HEK293 (cell line): ENCODE results near the gene SLC25A39.

Source experiments
- CTCF ChIA-PET: fragments of 350-600 bp; formaldehyde crosslinking; extraction: SDS; loops from one replicate; lab custom pipeline; 2021; ENCODE audit warnings: antibody characterized with exemption; lab: Yijun Ruan, JAX
- POLR2A ChIA-PET: fragments of 300-600 bp; formaldehyde crosslinking; extraction: SDS; loops from one replicate; lab custom pipeline; 2020; ENCODE audit warnings: antibody characterized with exemption, inconsistent platforms; lab: Yijun Ruan, JAX
- H3K27ac ChIP-seq: fragments of 200-500 bp; sonication (Bioruptor generic); 2 replicates; pipeline ENCODE4 v1.5.1; 2014; ENCODE audit warnings: low read depth, low read length, control low read depth, inconsistent platforms; ENCODE audit errors: extremely low read depth
- H3K36me3 ChIP-seq, 2 experiments: fragments of 200-500 bp in 1 of 2; sonication (Bioruptor generic) in 1 of 2; 1 replicate in 1 of 2; 2 replicates in 1 of 2; pipeline ENCODE4 v1.5.1; 2014 to 2017; ENCODE audit warnings: inconsistent platforms in 2 of 2, low read length in 2 of 2; ENCODE audit not compliant: control insufficient read depth in 2 of 2, insufficient read depth in 1 of 2
- H3K4me1 ChIP-seq: fragments of 200-500 bp; sonication (Bioruptor generic); 2 replicates; pipeline ENCODE4 v1.5.1; 2014; ENCODE audit warnings: mild to moderate bottlenecking, low read length, inconsistent platforms; ENCODE audit not compliant: control insufficient read depth, insufficient read depth
- H3K4me3 ChIP-seq: 2 replicates; pipeline ENCODE4 v1.5.1; 2011; ENCODE audit warnings: low read depth, mild to moderate bottlenecking, control low read depth, low read length, moderate library complexity
- H3K9me3 ChIP-seq: fragments of 200-500 bp; sonication (Bioruptor generic); 2 replicates; pipeline ENCODE4 v1.5.1; 2014; ENCODE audit warnings: low read depth, low read length, inconsistent platforms; ENCODE audit not compliant: control insufficient read depth, insufficient read depth
- GLI2 ChIP-seq: fragments of 450-650 bp; formaldehyde crosslinking; IDR thresholded peaks from 2 replicates; pipeline ENCODE4; 2017; ENCODE audit warnings: missing biosample characterization, missing genetic modification characterization, low read depth, borderline replicate concordance
- GLI4 ChIP-seq: fragments of 450-650 bp; formaldehyde crosslinking; IDR thresholded peaks from 2 replicates; pipeline ENCODE4 v1.5.1; 2016; ENCODE audit warnings: missing biosample characterization, missing genetic modification characterization
- GLIS2 ChIP-seq: fragments of 450-650 bp; formaldehyde crosslinking; IDR thresholded peaks from 2 replicates; pipeline ENCODE4 v1.5.1; 2016; ENCODE audit warnings: missing biosample characterization, missing genetic modification characterization
- KLF8 ChIP-seq: fragments of 450-650 bp; formaldehyde crosslinking; IDR thresholded peaks from 2 replicates; pipeline ENCODE4 v1.5.1; 2016; ENCODE audit warnings: missing biosample characterization, missing genetic modification characterization
- RBAK ChIP-seq: fragments of 450-650 bp; formaldehyde crosslinking; IDR thresholded peaks from 2 replicates; pipeline ENCODE4 v1.5.1; 2016; ENCODE audit warnings: missing biosample characterization, missing genetic modification characterization
- SP2 ChIP-seq: fragments of 450-650 bp; formaldehyde crosslinking; IDR thresholded peaks from 2 replicates; pipeline ENCODE4 v1.5.1; 2016; ENCODE audit warnings: missing biosample characterization, missing genetic modification characterization
- WT1 ChIP-seq: fragments of 450-650 bp; formaldehyde crosslinking; IDR thresholded peaks from 2 replicates; pipeline ENCODE4 v1.5.1; 2016; ENCODE audit warnings: missing biosample characterization, missing genetic modification characterization
- ZBTB8A ChIP-seq: fragments of 450-650 bp; formaldehyde crosslinking; IDR thresholded peaks from 2 replicates; pipeline ENCODE4 v1.5.1; 2016; ENCODE audit warnings: missing biosample characterization, missing genetic modification characterization
- ZEB2 ChIP-seq: fragments of 450-650 bp; formaldehyde crosslinking; IDR thresholded peaks from 2 replicates; pipeline ENCODE4 v1.5.1; 2016; ENCODE audit warnings: missing biosample characterization, missing genetic modification characterization
- ZFHX2 ChIP-seq: fragments of 450-650 bp; formaldehyde crosslinking; conservative IDR thresholded peaks from 2 replicates; pipeline ENCODE4 v1.5.1; 2016; ENCODE audit warnings: missing biosample characterization, missing genetic modification characterization
- ZFP37 ChIP-seq: fragments of 450-650 bp; formaldehyde crosslinking; IDR thresholded peaks from 2 replicates; pipeline ENCODE4 v1.5.1; 2016; ENCODE audit warnings: missing biosample characterization, missing genetic modification characterization
- ZNF132 ChIP-seq: fragments of 450-650 bp; formaldehyde crosslinking; IDR thresholded peaks from 2 replicates; pipeline ENCODE4 v1.5.1; 2017; ENCODE audit warnings: missing biosample characterization, missing genetic modification characterization, borderline replicate concordance
- ZNF169 ChIP-seq: fragments of 450-650 bp; formaldehyde crosslinking; IDR thresholded peaks from 2 replicates; pipeline ENCODE4 v1.5.1; 2016; ENCODE audit warnings: missing biosample characterization, missing genetic modification characterization
- ZNF2 ChIP-seq: fragments of 450-650 bp; formaldehyde crosslinking; IDR thresholded peaks from 2 replicates; pipeline ENCODE4 v1.5.1; 2016; ENCODE audit warnings: missing biosample characterization, missing genetic modification characterization
- ZNF214 ChIP-seq: fragments of 450-650 bp; formaldehyde crosslinking; IDR thresholded peaks from 2 replicates; pipeline ENCODE4 v1.5.1; 2017; ENCODE audit warnings: missing biosample characterization, mild to moderate bottlenecking, missing genetic modification characterization, borderline replicate concordance
- ZNF221 ChIP-seq: fragments of 450-650 bp; formaldehyde crosslinking; IDR thresholded peaks from 2 replicates; pipeline ENCODE4 v1.5.1; 2017; ENCODE audit warnings: missing biosample characterization, missing genetic modification characterization, borderline replicate concordance
- ZNF266 ChIP-seq: fragments of 450-650 bp; formaldehyde crosslinking; IDR thresholded peaks from 2 replicates; pipeline ENCODE4 v1.5.1; 2016; ENCODE audit warnings: missing biosample characterization, missing genetic modification characterization, low read depth
- ZNF335 ChIP-seq: fragments of 450-650 bp; formaldehyde crosslinking; conservative IDR thresholded peaks from 2 replicates; pipeline ENCODE4 v1.5.1; 2016; ENCODE audit warnings: missing biosample characterization, missing genetic modification characterization
- ZNF404 ChIP-seq: fragments of 450-650 bp; formaldehyde crosslinking; IDR thresholded peaks from 2 replicates; pipeline ENCODE4 v1.5.1; 2017; ENCODE audit warnings: missing biosample characterization, missing genetic modification characterization
- ZNF423 ChIP-seq: fragments of 450-650 bp; formaldehyde crosslinking; IDR thresholded peaks from 2 replicates; pipeline ENCODE4 v1.5.1; 2016; ENCODE audit warnings: missing biosample characterization, missing genetic modification characterization
- ZNF561 ChIP-seq: fragments of 450-650 bp; IDR thresholded peaks from 2 replicates; pipeline ENCODE4 v1.5.1; 2018; ENCODE audit warnings: missing biosample characterization, missing genetic modification characterization, borderline replicate concordance
- ZNF624 ChIP-seq: fragments of 450-650 bp; formaldehyde crosslinking; IDR thresholded peaks from 2 replicates; pipeline ENCODE4 v1.5.1; 2017; ENCODE audit warnings: missing biosample characterization, missing genetic modification characterization
- ZNF654 ChIP-seq: fragments of 450-650 bp; formaldehyde crosslinking; IDR thresholded peaks from 2 replicates; pipeline ENCODE4 v1.5.1; 2016; ENCODE audit warnings: low read depth, missing biosample characterization, missing genetic modification characterization
- TF ChIP-seq, protein P1 (sequence below): fragments of 450-650 bp; formaldehyde crosslinking; IDR thresholded peaks from 2 replicates; pipeline ENCODE4 v1.5.1; 2016; ENCODE audit warnings: missing biosample characterization, missing genetic modification characterization
- TF ChIP-seq, protein P2 (sequence below): fragments of 450-650 bp; formaldehyde crosslinking; IDR thresholded peaks from 2 replicates; pipeline ENCODE4 v1.5.1; 2016; ENCODE audit warnings: missing biosample characterization, missing genetic modification characterization
- TF ChIP-seq, protein P3 (sequence below): fragments of 450-650 bp; formaldehyde crosslinking; IDR thresholded peaks from 2 replicates; pipeline ENCODE4 v1.5.1; 2016; ENCODE audit warnings: missing biosample characterization, missing genetic modification characterization
- TF ChIP-seq, protein P4 (sequence below): IDR thresholded peaks from 2 replicates; pipeline ENCODE4 v1.6.1; 2011; ENCODE audit warnings: mild to moderate bottlenecking, low read depth, low read length, borderline replicate concordance

SLC25A39 gene

DNA sequence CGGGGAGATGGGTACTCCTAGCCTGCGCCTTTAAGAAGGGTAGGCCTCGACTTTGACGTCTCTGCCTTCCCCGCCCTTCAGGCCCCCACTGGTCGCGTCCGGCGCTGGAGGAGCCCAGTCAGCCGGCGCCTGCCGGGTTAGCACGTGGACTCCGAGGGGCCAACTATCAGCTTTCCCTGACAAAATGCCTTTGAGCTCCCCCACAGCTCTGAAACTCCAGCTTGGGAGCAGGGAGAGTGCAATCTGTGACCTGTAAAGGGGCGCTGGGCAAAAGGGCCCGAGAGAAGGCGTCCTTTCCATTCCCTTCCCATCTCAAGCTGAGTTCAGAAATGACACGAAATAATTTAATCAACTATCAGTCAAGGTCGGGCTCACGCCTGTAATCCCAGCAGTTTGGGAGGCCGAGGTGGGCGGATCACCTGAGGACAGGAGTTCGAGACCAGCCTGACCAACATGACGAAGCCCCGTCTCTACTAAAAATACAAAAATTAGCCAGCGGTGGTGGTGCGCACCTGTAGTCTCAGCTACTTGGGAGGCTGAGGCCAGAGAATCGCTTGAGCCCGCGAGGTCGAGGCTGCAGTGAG is 2.3 kb upstream of the SLC25A39 start (continued):
- TF ChIP-seq, protein P1, sequence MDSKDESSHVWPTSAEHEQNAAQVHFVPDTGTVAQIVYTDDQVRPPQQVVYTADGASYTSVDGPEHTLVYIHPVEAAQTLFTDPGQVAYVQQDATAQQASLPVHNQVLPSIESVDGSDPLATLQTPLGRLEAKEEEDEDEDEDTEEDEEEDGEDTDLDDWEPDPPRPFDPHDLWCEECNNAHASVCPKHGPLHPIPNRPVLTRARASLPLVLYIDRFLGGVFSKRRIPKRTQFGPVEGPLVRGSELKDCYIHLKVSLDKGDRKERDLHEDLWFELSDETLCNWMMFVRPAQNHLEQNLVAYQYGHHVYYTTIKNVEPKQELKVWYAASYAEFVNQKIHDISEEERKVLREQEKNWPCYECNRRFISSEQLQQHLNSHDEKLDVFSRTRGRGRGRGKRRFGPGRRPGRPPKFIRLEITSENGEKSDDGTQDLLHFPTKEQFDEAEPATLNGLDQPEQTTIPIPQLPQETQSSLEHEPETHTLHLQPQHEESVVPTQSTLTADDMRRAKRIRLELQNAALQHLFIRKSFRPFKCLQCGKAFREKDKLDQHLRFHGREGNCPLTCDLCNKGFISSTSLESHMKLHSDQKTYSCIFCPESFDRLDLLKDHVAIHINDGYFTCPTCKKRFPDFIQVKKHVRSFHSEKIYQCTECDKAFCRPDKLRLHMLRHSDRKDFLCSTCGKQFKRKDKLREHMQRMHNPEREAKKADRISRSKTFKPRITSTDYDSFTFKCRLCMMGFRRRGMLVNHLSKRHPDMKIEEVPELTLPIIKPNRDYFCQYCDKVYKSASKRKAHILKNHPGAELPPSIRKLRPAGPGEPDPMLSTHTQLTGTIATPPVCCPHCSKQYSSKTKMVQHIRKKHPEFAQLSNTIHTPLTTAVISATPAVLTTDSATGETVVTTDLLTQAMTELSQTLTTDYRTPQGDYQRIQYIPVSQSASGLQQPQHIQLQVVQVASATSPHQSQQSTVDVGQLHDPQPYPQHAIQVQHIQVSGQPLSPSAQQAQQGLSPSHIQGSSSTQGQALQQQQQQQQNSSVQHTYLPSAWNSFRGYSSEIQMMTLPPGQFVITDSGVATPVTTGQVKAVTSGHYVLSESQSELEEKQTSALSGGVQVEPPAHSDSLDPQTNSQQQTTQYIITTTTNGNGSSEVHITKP (tag by site-specific recombination) = peak; percentile 90
- peak; percentile 70 for TF ChIP-seq ZNF335 (tag by site-specific recombination)
- no peak for TF ChIP-seq ZNF654 (tag by site-specific recombination)
- peak; percentile 53; the same call in 1 of the 2 replicates for TF ChIP-seq KLF8 (tag by site-specific recombination)
- no peak for TF ChIP-seq RBAK (tag by site-specific recombination)

DNA sequence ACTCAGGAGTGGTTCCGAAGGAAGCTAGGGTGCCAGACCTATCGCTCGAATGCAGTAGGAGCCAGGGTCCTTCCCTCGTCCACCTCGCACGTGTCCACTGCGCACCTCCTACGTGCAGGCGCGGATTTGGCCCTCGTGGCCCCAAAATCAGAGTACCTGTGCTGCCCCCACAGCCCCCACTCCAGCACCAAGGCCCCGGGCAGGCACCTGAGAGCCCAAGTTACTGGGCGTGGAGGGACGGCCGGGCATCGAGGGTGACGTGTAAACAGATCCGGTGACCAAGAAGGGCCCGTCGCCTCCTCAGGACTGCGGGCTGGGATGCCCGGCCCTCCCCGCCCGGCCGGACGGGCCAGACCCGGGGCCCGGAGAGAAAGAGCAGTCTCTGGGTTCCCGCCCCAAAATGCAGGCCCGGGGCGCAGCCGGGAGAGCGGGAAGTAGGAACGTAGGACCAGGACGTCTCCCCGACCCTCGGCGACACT is 492 bp downstream of the SLC25A39 start:
- H3K27ac ChIP-seq = peak overlapping the region; percentile 56; the same call in 1 of the 2 replicates
- peaks cover 3 to 36% of the 10 kb centered on the region in 2 experiments; a peak in 2 of 3 replicates for H3K36me3 ChIP-seq
- CTCF ChIA-PET = interaction anchor here (0.6 to 1.8 kb wide), 7 partner anchors 14 to 121 kb away, joined by 3 to 7 read pairs (median 4); partner anchors contain the start of gene GRN
- 0 out of 2 replicates have a peak, but pooled peaks cover 3% of the 10 kb centered on the region for H3K4me1 ChIP-seq
- no peaks in the 10 kb centered on the region for H3K9me3 ChIP-seq
- peak overlapping the region; percentile 88 for H3K4me3 ChIP-seq
- POLR2A ChIA-PET = interaction anchor here (0.5 to 2.4 kb wide), 11 partner anchors 9 to 1851 kb away, joined by 3 to 11 read pairs (median 4); partner anchors contain the start of gene UBTF
- TF ChIP-seq ZEB2 (peak; percentile 26; the same call in 1 of the 2 replicates), ZBTB8A (tag by site-specific recombination) (peak; percentile 39), ZNF221 (no peak), ZNF132 (tag by site-specific recombination) (no peak), ZNF2 (no peak), ZNF423 (tag by site-specific recombination) (no peak), ZNF335 (tag by site-specific recombination) (0 out of 2 replicates have a peak, but pooled peaks have one; percentile 23), ZFHX2 (no peak), ZNF404 (tag by site-specific recombination) (no peak), ZNF561 (no peak), ZNF624 (tag by site-specific recombination) (no peak), ZNF654 (tag by site-specific recombination) (no peak), ZNF169 (tag by site-specific recombination) (no peak), ZNF266 (tag by site-specific recombination) (no peak), ZNF214 (tag by site-specific recombination) (no peak), GLI2 (tag by site-specific recombination) (no peak), SP2 (tag by site-specific recombination) (no peak; the same call in 1 of the 2 replicates), ZFP37 (tag by site-specific recombination) (0 out of 2 replicates have a peak, but pooled peaks have one; percentile 41), WT1 (no peak), GLI4 (tag by site-specific recombination) (no peak), GLIS2 (no peak)
- TF ChIP-seq, protein P2, sequence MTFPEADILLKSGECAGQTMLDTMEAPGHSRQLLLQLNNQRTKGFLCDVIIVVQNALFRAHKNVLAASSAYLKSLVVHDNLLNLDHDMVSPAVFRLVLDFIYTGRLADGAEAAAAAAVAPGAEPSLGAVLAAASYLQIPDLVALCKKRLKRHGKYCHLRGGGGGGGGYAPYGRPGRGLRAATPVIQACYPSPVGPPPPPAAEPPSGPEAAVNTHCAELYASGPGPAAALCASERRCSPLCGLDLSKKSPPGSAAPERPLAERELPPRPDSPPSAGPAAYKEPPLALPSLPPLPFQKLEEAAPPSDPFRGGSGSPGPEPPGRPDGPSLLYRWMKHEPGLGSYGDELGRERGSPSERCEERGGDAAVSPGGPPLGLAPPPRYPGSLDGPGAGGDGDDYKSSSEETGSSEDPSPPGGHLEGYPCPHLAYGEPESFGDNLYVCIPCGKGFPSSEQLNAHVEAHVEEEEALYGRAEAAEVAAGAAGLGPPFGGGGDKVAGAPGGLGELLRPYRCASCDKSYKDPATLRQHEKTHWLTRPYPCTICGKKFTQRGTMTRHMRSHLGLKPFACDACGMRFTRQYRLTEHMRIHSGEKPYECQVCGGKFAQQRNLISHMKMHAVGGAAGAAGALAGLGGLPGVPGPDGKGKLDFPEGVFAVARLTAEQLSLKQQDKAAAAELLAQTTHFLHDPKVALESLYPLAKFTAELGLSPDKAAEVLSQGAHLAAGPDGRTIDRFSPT (tag by site-specific recombination) = 0 out of 2 replicates have a peak, but pooled peaks have one; percentile 9
- TF ChIP-seq, protein P3, sequence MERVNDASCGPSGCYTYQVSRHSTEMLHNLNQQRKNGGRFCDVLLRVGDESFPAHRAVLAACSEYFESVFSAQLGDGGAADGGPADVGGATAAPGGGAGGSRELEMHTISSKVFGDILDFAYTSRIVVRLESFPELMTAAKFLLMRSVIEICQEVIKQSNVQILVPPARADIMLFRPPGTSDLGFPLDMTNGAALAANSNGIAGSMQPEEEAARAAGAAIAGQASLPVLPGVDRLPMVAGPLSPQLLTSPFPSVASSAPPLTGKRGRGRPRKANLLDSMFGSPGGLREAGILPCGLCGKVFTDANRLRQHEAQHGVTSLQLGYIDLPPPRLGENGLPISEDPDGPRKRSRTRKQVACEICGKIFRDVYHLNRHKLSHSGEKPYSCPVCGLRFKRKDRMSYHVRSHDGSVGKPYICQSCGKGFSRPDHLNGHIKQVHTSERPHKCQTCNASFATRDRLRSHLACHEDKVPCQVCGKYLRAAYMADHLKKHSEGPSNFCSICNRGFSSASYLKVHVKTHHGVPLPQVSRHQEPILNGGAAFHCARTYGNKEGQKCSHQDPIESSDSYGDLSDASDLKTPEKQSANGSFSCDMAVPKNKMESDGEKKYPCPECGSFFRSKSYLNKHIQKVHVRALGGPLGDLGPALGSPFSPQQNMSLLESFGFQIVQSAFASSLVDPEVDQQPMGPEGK (tag by site-specific recombination) = peak; percentile 61
- TF ChIP-seq, protein P4, sequence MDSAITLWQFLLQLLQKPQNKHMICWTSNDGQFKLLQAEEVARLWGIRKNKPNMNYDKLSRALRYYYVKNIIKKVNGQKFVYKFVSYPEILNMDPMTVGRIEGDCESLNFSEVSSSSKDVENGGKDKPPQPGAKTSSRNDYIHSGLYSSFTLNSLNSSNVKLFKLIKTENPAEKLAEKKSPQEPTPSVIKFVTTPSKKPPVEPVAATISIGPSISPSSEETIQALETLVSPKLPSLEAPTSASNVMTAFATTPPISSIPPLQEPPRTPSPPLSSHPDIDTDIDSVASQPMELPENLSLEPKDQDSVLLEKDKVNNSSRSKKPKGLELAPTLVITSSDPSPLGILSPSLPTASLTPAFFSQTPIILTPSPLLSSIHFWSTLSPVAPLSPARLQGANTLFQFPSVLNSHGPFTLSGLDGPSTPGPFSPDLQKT = no peak
